Measurements from ENCODE around the gene SPATA19.
"Not testable (repeated sequence)": the region's sequence is repeated elsewhere in the genome, so short reads cannot be mapped to it uniquely, and the experiment has no call there.

Gene SPATA19

GRCh38 chr11:133845413-133845812, at the start of gene SPATA19:
TSS of gene SPATA19 (minus strand) at chr11:133845513. CDS start at chr11:133845446, 67 bp downstream.
- no peak for DNase-seq (ENCODE audit: low spot score)

GRCh38 chr11:133895061-133895479, 49.8 kb upstream of the SPATA19 start:
- DNase-seq (ENCODE audit: low spot score): no peak

GRCh38 chr11:133893381-133893780, 48.1 kb upstream of the SPATA19 start:
- DNase-seq (ENCODE audit: low spot score): no peak

- DNase-seq (ENCODE audit: low spot score): no peak
Observed at GRCh38 chr11:133892584-133893380, 47.5 kb upstream of the SPATA19 start.

GRCh38 chr11:133892126-133892525, 46.8 kb upstream of the SPATA19 start:
- no peak for DNase-seq (ENCODE audit: low spot score)

- no peak for DNase-seq (ENCODE audit: low spot score)
Observed at GRCh38 chr11:133889893-133890292, 44.6 kb upstream of the SPATA19 start.

GRCh38 chr11:133889188-133889587, 43.9 kb upstream of the SPATA19 start:
- no peak for DNase-seq (ENCODE audit: low spot score)

GRCh38 chr11:133887692-133888332, 42.5 kb upstream of the SPATA19 start:
- DNase-seq (ENCODE audit: low spot score): no peak

- no peak for DNase-seq (ENCODE audit: low spot score)
Observed at GRCh38 chr11:133886029-133886428, 40.7 kb upstream of the SPATA19 start.

- DNase-seq (ENCODE audit: low spot score): no peak
Observed at GRCh38 chr11:133872160-133872559, 26.8 kb upstream of the SPATA19 start.

GRCh38 chr11:133867456-133867855, 22.1 kb upstream of the SPATA19 start:
- no peak for DNase-seq (ENCODE audit: low spot score)

GRCh38 chr11:133865466-133865865, 20.2 kb upstream of the SPATA19 start:
- DNase-seq (ENCODE audit: low spot score): no peak

GRCh38 chr11:133864756-133865155, 19.4 kb upstream of the SPATA19 start:
- no peak for DNase-seq (ENCODE audit: low spot score)

GRCh38 chr11:133860151-133860550, 14.8 kb upstream of the SPATA19 start:
- no peak for DNase-seq (ENCODE audit: low spot score)

- DNase-seq (ENCODE audit: low spot score): not testable (repeated sequence)
Observed at GRCh38 chr11:133854330-133854960, 9.1 kb upstream of the SPATA19 start.

- no peak for DNase-seq (ENCODE audit: low spot score)
Observed at GRCh38 chr11:133844217-133844616, 1.1 kb downstream of the SPATA19 start.

- DNase-seq (ENCODE audit: low spot score): no peak
Observed at GRCh38 chr11:133843454-133843987, 1.8 kb downstream of the SPATA19 start.

- no peak for DNase-seq (ENCODE audit: low spot score)
Observed at GRCh38 chr11:133842730-133843129, 2.6 kb downstream of the SPATA19 start.

GRCh38 chr11:133842053-133842452, 3.3 kb downstream of the SPATA19 start:
- no peak for DNase-seq (ENCODE audit: low spot score)

- DNase-seq (ENCODE audit: low spot score): no peak
Observed at GRCh38 chr11:133841279-133842043, 3.9 kb downstream of the SPATA19 start.

- no peak for DNase-seq (ENCODE audit: low spot score)
Observed at GRCh38 chr11:133840479-133840941, 4.8 kb downstream of the SPATA19 start.

Measured in hepatic stellate cell (primary cell).